Pons (tissue), 1 donor: ENCODE measurements around the gene ZNF462.
"Not testable (repeated sequence)": the region's sequence is repeated elsewhere in the genome, so short reads cannot be mapped to it uniquely, and the experiment has no call there.

ENCODE experiments used
- DNase-seq: peaks from one replicate; pipeline ENCODE4 v3.0.0-alpha.2; 2016; ENCODE audit warnings: low spot score

Gene ZNF462, protein sequence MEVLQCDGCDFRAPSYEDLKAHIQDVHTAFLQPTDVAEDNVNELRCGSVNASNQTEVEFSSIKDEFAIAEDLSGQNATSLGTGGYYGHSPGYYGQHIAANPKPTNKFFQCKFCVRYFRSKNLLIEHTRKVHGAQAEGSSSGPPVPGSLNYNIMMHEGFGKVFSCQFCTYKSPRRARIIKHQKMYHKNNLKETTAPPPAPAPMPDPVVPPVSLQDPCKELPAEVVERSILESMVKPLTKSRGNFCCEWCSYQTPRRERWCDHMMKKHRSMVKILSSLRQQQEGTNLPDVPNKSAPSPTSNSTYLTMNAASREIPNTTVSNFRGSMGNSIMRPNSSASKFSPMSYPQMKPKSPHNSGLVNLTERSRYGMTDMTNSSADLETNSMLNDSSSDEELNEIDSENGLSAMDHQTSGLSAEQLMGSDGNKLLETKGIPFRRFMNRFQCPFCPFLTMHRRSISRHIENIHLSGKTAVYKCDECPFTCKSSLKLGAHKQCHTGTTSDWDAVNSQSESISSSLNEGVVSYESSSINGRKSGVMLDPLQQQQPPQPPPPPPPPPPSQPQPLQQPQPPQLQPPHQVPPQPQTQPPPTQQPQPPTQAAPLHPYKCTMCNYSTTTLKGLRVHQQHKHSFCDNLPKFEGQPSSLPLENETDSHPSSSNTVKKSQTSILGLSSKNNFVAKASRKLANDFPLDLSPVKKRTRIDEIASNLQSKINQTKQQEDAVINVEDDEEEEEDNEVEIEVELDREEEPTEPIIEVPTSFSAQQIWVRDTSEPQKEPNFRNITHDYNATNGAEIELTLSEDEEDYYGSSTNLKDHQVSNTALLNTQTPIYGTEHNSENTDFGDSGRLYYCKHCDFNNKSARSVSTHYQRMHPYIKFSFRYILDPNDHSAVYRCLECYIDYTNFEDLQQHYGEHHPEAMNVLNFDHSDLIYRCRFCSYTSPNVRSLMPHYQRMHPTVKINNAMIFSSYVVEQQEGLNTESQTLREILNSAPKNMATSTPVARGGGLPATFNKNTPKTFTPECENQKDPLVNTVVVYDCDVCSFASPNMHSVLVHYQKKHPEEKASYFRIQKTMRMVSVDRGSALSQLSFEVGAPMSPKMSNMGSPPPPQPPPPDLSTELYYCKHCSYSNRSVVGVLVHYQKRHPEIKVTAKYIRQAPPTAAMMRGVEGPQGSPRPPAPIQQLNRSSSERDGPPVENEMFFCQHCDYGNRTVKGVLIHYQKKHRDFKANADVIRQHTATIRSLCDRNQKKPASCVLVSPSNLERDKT (N-terminal part only)

GRCh38 chr9:106862821-106863720 is at the start of gene ZNF462:
Gene ZNF462 (plus strand): TSS chr9:106863166. CDS start chr9:106923384, 60,218 bp downstream.
- DNase-seq: peak; percentile 87

GRCh38 chr9:106816524-106816923 is 46.4 kb upstream of the ZNF462 start:
- DNase-seq: peak; percentile 35

DNA sequence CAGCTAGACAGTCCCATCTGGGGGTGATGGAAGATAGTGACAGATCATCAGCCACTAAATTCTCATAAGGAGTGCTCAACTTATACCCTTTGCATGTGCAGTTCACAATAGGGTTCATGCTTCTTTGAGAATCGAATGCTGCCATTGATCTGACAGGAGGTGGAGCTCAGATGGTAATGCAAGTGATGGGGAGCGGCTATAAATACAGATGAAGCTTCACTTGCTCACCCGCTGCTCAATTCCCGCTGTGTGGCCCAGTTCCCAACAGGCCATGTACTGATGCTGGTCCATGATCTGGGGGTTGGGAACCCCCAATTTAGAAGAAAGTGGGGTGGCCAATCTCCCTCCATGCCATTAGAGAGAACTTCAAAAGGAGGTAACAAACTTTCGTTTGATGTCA is 44.9 kb upstream of the ZNF462 start:
- DNase-seq: no peak

DNA sequence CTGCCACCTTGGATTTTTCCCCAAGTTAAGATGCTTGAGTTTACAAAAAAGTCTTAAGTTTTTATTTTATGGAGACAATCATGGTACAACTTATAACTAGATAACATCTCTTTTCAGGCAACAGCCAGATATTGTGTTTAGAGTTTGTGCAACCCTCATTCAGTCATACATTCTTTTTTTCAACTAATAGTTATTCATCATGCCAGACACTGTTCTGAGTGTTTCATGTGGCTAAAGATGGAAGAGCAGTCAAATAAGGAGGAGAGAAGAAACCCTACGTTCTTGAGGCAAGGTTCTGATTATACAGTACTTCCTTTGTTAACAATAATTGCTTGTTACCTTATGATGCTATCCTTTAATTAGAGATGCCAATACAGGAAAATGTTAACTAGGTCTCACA is 42.1 kb upstream of the ZNF462 start:
- no peak for DNase-seq

GRCh38 chr9:106828070-106828469 is 34.9 kb upstream of the ZNF462 start:
- DNase-seq: no peak

GRCh38 chr9:106828965-106829364 is 34.0 kb upstream of the ZNF462 start:
- DNase-seq: no peak

DNA sequence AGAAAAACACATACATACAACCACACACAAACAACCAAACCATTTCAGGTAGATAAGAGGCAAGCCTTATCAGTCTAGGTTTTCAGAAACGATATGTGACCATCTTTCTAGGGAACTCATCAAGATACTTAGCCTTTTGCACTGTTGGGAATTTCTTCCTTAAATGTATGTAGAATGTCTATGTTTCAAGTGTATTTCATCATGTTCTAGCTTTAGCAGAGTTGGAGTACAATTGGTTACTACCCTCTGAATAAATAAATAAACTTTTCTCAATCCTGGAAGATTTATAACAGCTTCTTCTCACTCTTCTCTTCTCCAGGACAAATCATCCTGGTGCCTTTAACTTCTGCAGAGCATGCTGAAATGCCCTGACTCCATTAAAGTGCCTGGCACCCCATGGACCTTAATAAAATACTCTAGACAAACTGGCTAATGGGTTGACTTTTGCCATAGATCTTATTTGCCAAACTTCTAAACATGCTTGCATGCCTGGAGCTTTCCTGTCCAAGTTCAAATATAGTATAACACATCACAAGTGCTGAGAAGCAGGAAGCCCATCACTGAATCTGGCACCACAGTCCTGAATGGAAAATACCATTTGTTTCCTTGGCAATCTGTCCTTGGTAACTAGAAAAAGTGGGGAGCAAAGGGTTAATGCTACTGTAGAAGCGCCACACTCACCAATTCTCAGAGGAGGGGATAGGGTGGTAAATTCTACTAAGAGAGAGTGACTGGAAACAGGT is 33.1 kb upstream of the ZNF462 start:
- no peak for DNase-seq

- DNase-seq: no peak
These were observed 32.3 kb upstream of the ZNF462 start for GRCh38 chr9:106830527-106831150.

- no peak for DNase-seq
These were observed 28.1 kb upstream of the ZNF462 start for GRCh38 chr9:106834888-106835287.

DNA sequence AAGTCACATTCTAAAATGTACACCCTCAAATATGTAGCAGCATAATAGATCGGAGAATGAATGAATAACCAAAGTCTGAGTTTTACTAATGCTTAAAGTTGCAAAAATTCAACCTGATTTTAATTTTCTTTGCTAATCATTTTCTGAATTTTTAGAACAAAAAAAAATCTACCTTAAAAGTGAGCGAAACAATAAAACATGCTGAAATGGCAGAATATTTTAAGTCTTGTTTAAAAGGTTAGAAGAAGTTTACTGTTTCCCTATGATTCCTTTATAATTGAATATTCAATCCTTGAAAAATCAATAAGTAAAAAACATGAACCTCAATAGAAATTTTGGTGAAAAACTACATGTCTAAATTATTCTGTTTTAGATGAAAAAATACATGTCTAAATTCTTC is 27.1 kb upstream of the ZNF462 start:
- no peak for DNase-seq

- DNase-seq: no peak
These were observed 19.6 kb upstream of the ZNF462 start for GRCh38 chr9:106843371-106843770.

- DNase-seq: no peak
These were observed 16.7 kb upstream of the ZNF462 start for GRCh38 chr9:106846307-106846706.

DNA sequence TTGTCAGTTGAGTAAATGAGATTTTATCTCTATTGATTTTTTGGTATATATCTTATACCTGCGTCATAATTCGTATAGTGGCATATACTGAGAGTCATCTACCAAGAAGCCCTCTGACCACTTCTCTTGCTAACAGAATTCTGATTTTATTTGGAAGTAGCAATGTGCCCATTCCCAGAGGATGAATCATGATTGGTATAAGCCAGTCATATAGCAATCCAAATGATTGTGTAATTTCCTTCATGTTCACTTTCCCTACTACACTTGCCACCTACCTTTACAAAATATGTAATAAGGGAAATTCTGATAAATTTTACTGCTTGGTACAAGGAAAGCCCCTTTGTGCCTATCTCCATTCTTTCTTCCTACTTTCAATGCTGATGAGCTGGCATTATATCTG is 16.1 kb upstream of the ZNF462 start:
- DNase-seq: no peak

GRCh38 chr9:106851640-106852039 is 11.3 kb upstream of the ZNF462 start:
- not testable (repeated sequence) for DNase-seq

- DNase-seq: no peak
These were observed 5.0 kb upstream of the ZNF462 start for GRCh38 chr9:106857811-106858470.

DNA sequence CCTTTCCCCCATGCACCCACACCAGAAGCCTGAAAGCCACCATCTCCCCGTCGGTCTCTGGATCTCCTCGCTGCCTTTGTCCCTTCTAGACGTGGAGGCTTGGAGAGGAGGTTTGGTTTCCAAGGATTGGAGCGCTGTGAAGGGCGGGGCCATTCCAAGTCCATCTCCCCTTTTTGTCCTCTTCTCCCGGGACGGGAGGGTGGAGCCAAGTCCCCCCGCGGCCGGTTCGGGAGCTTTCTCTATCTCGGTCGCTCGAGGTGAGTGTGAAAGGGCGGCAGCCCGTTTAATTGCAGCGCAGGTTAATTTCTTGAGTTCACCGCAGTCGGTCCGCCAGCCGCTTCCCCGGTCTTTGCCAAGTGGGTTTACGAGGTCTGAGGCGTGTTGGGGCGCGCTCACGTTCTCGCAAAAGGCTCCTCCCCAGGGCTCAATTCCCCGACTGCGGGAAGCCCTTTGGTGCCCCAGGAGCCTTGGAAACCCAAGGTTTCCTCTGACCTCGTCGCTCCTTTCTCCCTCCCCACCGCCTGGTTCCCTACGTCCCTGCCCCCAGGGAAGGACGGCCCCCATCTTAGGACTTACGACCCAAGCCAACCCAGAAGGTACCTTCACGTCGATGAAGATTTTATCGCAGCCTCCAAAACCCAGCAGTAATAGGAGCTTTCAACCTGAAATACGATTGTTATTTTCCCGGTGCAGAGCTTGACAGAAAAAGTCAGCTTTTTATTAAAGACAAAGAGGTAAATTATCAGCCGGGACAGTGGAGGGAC is 2.8 kb upstream of the ZNF462 start:
- DNase-seq: no peak

DNA sequence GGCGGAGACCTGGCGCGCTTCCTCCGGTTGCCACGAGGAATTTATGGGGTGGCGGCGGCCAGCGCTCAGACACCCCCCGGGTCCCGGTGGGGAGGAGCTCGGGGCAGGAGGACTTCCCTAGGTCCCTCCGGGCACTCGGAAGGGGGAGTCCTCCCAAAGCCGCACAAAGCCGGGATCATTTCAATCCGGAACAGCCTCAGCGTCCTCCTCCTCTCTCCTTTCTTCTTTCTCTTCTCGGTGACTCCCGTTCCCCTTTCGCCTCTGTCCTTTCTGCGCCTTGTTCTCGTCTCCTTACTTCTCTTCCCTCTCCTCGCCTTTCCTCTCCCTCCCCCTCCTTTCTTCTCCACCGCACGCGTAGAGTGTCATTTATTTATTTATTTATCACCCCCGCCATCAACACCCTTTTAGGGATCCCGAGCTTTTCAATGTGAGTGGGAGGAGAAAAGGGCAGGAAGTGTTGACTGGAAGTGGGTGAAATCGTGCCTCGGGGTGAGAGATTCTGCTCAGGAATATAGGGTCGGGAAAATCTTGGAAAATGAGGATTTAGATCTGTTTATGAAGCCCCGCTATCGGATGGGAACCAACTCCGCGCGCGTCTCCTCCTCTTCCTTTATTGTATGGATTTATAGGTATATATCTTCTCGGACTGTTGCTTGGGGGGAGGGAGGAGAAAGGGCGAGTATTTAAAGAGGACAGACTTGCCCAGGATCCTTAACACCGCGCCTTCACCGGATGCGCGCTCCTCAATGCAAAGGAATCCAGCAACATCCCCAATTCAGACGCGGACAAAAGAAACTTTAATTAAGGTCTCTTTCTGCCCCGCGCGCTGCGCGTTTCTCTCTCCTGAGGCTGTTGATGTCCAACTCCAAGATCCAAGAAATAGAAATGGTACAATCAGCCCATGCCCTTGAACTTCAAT is 2.0 kb upstream of the ZNF462 start:
- peak; percentile 44 for DNase-seq
